ENCODE results near the gene CPXM2. TPM values are rescaled to one million over a fixed set of nuclear protein-coding genes. Genes with fewer than 3 reads are reported as not detected.

CPXM2 gene
- total and polyA plus RNA-seq, 2 donors (not counting 1 experiment from before 2014, with no cell fraction given) = 3.1 to 48.1 TPM

DNA sequence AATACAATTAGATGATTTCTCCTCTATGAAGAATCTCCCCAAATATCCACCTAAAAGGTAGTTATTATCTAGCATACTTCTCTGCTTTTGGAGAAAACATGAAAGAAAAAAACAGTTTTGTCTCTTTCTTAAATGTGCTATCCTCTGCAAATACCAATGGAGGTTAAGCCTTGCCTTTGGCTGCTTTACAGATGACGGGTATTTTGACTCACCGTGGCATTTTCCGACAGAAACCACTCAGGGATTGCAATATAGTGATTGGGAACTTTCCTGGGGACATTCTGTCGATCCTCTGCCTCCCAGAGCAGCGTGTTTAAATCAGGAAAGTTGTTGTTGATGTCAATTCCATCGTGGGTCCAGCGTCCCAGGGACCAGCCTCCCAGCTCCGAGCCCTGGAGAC, 124.8 kb downstream of the CPXM2 start:
- no peak overlapping the region for H3K4me2 ChIP-seq (ENCODE audit: extremely low read depth, insufficient read depth, low read length)
- H3K27me3 ChIP-seq (ENCODE audit: control insufficient read depth, insufficient read depth, low read length) = no peaks in the 10 kb centered on the region
- no peak overlapping the region for H3K4me3 ChIP-seq (replicated peaks in 1 of 4; ENCODE audit: control extremely low read depth in 1 of 4, insufficient read depth in 1 of 4, low read depth in 3 of 4, low read length in 4 of 4)
- H3K27ac ChIP-seq (ENCODE audit: insufficient read depth, low read length) = no peak overlapping the region
- no peak for TF ChIP-seq EZH2 (IDR thresholded peaks at IDR 0.05; ENCODE audit: low read length, missing control alignments)
- TF ChIP-seq, protein P1, sequence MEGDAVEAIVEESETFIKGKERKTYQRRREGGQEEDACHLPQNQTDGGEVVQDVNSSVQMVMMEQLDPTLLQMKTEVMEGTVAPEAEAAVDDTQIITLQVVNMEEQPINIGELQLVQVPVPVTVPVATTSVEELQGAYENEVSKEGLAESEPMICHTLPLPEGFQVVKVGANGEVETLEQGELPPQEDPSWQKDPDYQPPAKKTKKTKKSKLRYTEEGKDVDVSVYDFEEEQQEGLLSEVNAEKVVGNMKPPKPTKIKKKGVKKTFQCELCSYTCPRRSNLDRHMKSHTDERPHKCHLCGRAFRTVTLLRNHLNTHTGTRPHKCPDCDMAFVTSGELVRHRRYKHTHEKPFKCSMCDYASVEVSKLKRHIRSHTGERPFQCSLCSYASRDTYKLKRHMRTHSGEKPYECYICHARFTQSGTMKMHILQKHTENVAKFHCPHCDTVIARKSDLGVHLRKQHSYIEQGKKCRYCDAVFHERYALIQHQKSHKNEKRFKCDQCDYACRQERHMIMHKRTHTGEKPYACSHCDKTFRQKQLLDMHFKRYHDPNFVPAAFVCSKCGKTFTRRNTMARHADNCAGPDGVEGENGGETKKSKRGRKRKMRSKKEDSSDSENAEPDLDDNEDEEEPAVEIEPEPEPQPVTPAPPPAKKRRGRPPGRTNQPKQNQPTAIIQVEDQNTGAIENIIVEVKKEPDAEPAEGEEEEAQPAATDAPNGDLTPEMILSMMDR (conservative IDR thresholded peaks at IDR 0.05 in 1 of 2, IDR thresholded peaks at IDR 0.05 in 1 of 2; ENCODE audit: low read depth in 1 of 2, low read length in 2 of 2) = no peak
- no peak overlapping the region for H3K9ac ChIP-seq (ENCODE audit: insufficient read depth, low read length)
- H3K4me1 ChIP-seq (ENCODE audit: control insufficient read depth, extremely low read depth, insufficient read depth, low read length) = no peaks in the 10 kb centered on the region
- H2AFZ ChIP-seq (ENCODE audit: low read length) = no peak overlapping the region
- H3K79me2 ChIP-seq (ENCODE audit: control insufficient read depth, insufficient read depth, low read length) = no peaks in the 10 kb centered on the region
- H4K20me1 ChIP-seq (ENCODE audit: control insufficient read depth, extremely low read depth, insufficient read depth, low read length) = no peaks in the 10 kb centered on the region
- no peaks in the 10 kb centered on the region for H3K36me3 ChIP-seq (ENCODE audit: control insufficient read depth, insufficient read depth, low read length)
- H3K9me3 ChIP-seq (ENCODE audit: control insufficient read depth, insufficient read depth, low read depth, low read length) = no peaks in the 10 kb centered on the region
- DNase-seq (ENCODE audit: low read depth in 2 of 2) = no peak

GRCh38 chr10:123766012-123766411, 125.6 kb downstream of the CPXM2 start:
- no peaks in the 10 kb centered on the region for H3K79me2 ChIP-seq (ENCODE audit: control insufficient read depth, insufficient read depth, low read length)
- no peak for DNase-seq (ENCODE audit: low read depth in 2 of 2)
- H3K9me3 ChIP-seq (ENCODE audit: control insufficient read depth, insufficient read depth, low read depth, low read length) = no peaks in the 10 kb centered on the region
- no peak for TF ChIP-seq EZH2 (IDR thresholded peaks at IDR 0.05; ENCODE audit: low read length, missing control alignments)
- TF ChIP-seq, protein P1 (conservative IDR thresholded peaks at IDR 0.05 in 1 of 2, IDR thresholded peaks at IDR 0.05 in 1 of 2; ENCODE audit: low read depth in 1 of 2, low read length in 2 of 2) = no peak
- no peaks in the 10 kb centered on the region for H3K36me3 ChIP-seq (ENCODE audit: control insufficient read depth, insufficient read depth, low read length)
- no peaks in the 10 kb centered on the region for H3K27me3 ChIP-seq (ENCODE audit: control insufficient read depth, insufficient read depth, low read length)
- no peak overlapping the region for H3K27ac ChIP-seq (ENCODE audit: insufficient read depth, low read length)
- no peak overlapping the region for H3K4me3 ChIP-seq (replicated peaks in 1 of 4; ENCODE audit: control extremely low read depth in 1 of 4, insufficient read depth in 1 of 4, low read depth in 3 of 4, low read length in 4 of 4)
- no peaks in the 10 kb centered on the region for H4K20me1 ChIP-seq (ENCODE audit: control insufficient read depth, extremely low read depth, insufficient read depth, low read length)
- no peak overlapping the region for H2AFZ ChIP-seq (ENCODE audit: low read length)
- H3K9ac ChIP-seq (ENCODE audit: insufficient read depth, low read length) = no peak overlapping the region
- no peaks in the 10 kb centered on the region for H3K4me1 ChIP-seq (ENCODE audit: control insufficient read depth, extremely low read depth, insufficient read depth, low read length)
- H3K4me2 ChIP-seq (ENCODE audit: extremely low read depth, insufficient read depth, low read length) = no peak overlapping the region

- Histone ChIP-seq H3K4me2 (ENCODE audit: extremely low read depth, insufficient read depth, low read length) (no peak overlapping the region), H3K9me3 (ENCODE audit: control insufficient read depth, insufficient read depth, low read depth, low read length) (no peaks in the 10 kb centered on the region), H3K27me3 (ENCODE audit: control insufficient read depth, insufficient read depth, low read length) (no peaks in the 10 kb centered on the region), H3K27ac (ENCODE audit: insufficient read depth, low read length) (no peak overlapping the region), H4K20me1 (ENCODE audit: control insufficient read depth, extremely low read depth, insufficient read depth, low read length) (no peaks in the 10 kb centered on the region), H3K4me1 (ENCODE audit: control insufficient read depth, extremely low read depth, insufficient read depth, low read length) (no peaks in the 10 kb centered on the region), H3K4me3 (replicated peaks in 1 of 4; ENCODE audit: control extremely low read depth in 1 of 4, insufficient read depth in 1 of 4, low read depth in 3 of 4, low read length in 4 of 4) (no peak overlapping the region), H3K9ac (ENCODE audit: insufficient read depth, low read length) (no peak overlapping the region), H3K36me3 (ENCODE audit: control insufficient read depth, insufficient read depth, low read length) (no peaks in the 10 kb centered on the region), H3K79me2 (ENCODE audit: control insufficient read depth, insufficient read depth, low read length) (no peaks in the 10 kb centered on the region), H2AFZ (ENCODE audit: low read length) (no peak overlapping the region)
- TF ChIP-seq, protein P1 (conservative IDR thresholded peaks at IDR 0.05 in 1 of 2, IDR thresholded peaks at IDR 0.05 in 1 of 2; ENCODE audit: low read depth in 1 of 2, low read length in 2 of 2) = no peak
- no peak for TF ChIP-seq EZH2 (IDR thresholded peaks at IDR 0.05; ENCODE audit: low read length, missing control alignments)
- no peak for DNase-seq (ENCODE audit: low read depth in 2 of 2)
Observed at GRCh38 chr10:123761666-123762230, 129.9 kb downstream of the CPXM2 start.
